Posterior cingulate gyrus (tissue), 11 donors: Measurements from ENCODE around the gene EIPR1.
A peak's percentile ranks its signal among the peaks of the same experiment; 100 is the strongest.

ENCODE experiments used
- DNase-seq, 10 donors: peaks; one replicate each; pipeline versions ENCODE4 v3.0.0 to v3.0.0-alpha.2; 2020 to 2021; ENCODE audit warnings: mixed read lengths in 3 of 10
- intact Hi-C: fragments of 100-400 bp; cut with DNase I; formaldehyde crosslinking; loops from one replicate; pipeline ENCODE4 v1.15.1; 2023

Gene EIPR1

GRCh38 chr2:3236300-3237045 is 141.1 kb downstream of the EIPR1 start:
- DNase-seq: no peak
- intact Hi-C loops: no loop called here

GRCh38 chr2:3233877-3234276 is 143.7 kb downstream of the EIPR1 start:
- intact Hi-C loops: no loop called here
- DNase-seq: no peak

GRCh38 chr2:3229221-3229620 is 148.4 kb downstream of the EIPR1 start:
- no peak for DNase-seq
- intact Hi-C loops: no loop called here

GRCh38 chr2:3224681-3225080 is 152.9 kb downstream of the EIPR1 start:
- intact Hi-C loops: no loop called here
- no peak for DNase-seq

- intact Hi-C loops: no loop called here
- DNase-seq: peak in 8 of 10 donors; percentile 53 to 94 (median 70)
Observed at GRCh38 chr2:3223080-3223923, 154.3 kb downstream of the EIPR1 start.

- intact Hi-C loops: no loop called here
- DNase-seq: no peak
Observed at GRCh38 chr2:3222636-3223035, 155.0 kb downstream of the EIPR1 start.

GRCh38 chr2:3219536-3219935 is 158.1 kb downstream of the EIPR1 start:
- no peak for DNase-seq
- intact Hi-C loops: no loop called here

- DNase-seq: no peak
- intact Hi-C loops: no loop called here
Observed at GRCh38 chr2:3217646-3218045, 160.0 kb downstream of the EIPR1 start.

- DNase-seq: no peak
- intact Hi-C loops: no loop called here
Observed at GRCh38 chr2:3216841-3217495, 160.7 kb downstream of the EIPR1 start.

- DNase-seq: peak in 1 of 10 donors; percentile 56
- intact Hi-C loops: no loop called here
Observed at GRCh38 chr2:3214806-3215404, 162.7 kb downstream of the EIPR1 start.

- intact Hi-C loops: no loop called here
- no peak for DNase-seq
Observed at GRCh38 chr2:3214065-3214464, 163.6 kb downstream of the EIPR1 start.

- intact Hi-C loops: no loop called here
- no peak for DNase-seq
Observed at GRCh38 chr2:3212984-3213383, 164.6 kb downstream of the EIPR1 start.

- no peak for DNase-seq
- intact Hi-C loops: no loop called here
Observed at GRCh38 chr2:3212061-3212362, 165.6 kb downstream of the EIPR1 start.

- intact Hi-C loops: no loop called here
Observed at GRCh38 chr2:3211256-3212060, 166.2 kb downstream of the EIPR1 start.

GRCh38 chr2:3210257-3210656 is 167.4 kb downstream of the EIPR1 start:
- peak in 1 of 10 donors; percentile 65 for DNase-seq
- intact Hi-C loops: no loop called here

More at GRCh38 chr2:3211256-3212060, 166.2 kb downstream of the EIPR1 start:
- DNase-seq: peak in 1 of 10 donors; percentile 71

- intact Hi-C loops: no loop called here
Observed at GRCh38 chr2:3209258-3209657, 168.4 kb downstream of the EIPR1 start.

GRCh38 chr2:3208591-3208990 is 169.0 kb downstream of the EIPR1 start:
- intact Hi-C loops: no loop called here
- DNase-seq: peak in 1 of 10 donors; percentile 59

More at GRCh38 chr2:3209258-3209657, 168.4 kb downstream of the EIPR1 start:
- DNase-seq: peak in 1 of 10 donors; percentile 61

- intact Hi-C loops: no loop called here
- peak in 1 of 10 donors; percentile 69 for DNase-seq
Observed at GRCh38 chr2:3208179-3208578, 169.4 kb downstream of the EIPR1 start.

- peak in 1 of 10 donors; percentile 62 for DNase-seq
- intact Hi-C loops: no loop called here
Observed at GRCh38 chr2:3207091-3207491, 170.5 kb downstream of the EIPR1 start.

- intact Hi-C loops: no loop called here
- no peak for DNase-seq
Observed at GRCh38 chr2:3205845-3206244, 171.8 kb downstream of the EIPR1 start.
